GM23338 (cell line): ENCODE data around the gene ZMYM5. TPM values are rescaled to one million over a fixed set of nuclear protein-coding genes. Genes with fewer than 3 reads are reported as not detected.

Source experiments
- ATAC-seq: fragments of 200-7000 bp; cut with Tn5 transposase; 3 replicates; pipeline ENCODE4 v1.9.1; 2020
- DNase-seq: peaks from one replicate; pipeline ENCODE4 v3.0.0-alpha.2; 2015; ENCODE audit warnings: low spot score
- H2AFZ ChIP-seq: fragments of 200-600 bp; sonication (generic); 2 replicates; pipeline ENCODE4 v1.8.0; 2016; ENCODE audit warnings: antibody characterized with exemption, mild to moderate bottlenecking, moderate library complexity
- H3F3A ChIP-seq: fragments of 200-600 bp; sonication (generic); replicated peaks from 2 replicates; pipeline ENCODE4 v1.8.0; 2017; ENCODE audit warnings: antibody characterized with exemption, mixed run types, low read depth
- H3K27ac ChIP-seq: fragments of 200-600 bp; sonication (generic); 2 replicates; pipeline ENCODE4 v1.6.1; 2016; ENCODE audit warnings: low read depth
- H3K27me3 ChIP-seq: fragments of 200-600 bp; sonication (generic); 2 replicates; pipeline ENCODE4 v1.8.0; 2016; ENCODE audit warnings: mild to moderate bottlenecking, mixed run types, moderate library complexity; ENCODE audit not compliant: insufficient read depth
- H3K36me3 ChIP-seq: fragments of 200-600 bp; sonication (generic); 2 replicates; pipeline ENCODE4 v1.8.0; 2016; ENCODE audit warnings: mild to moderate bottlenecking; ENCODE audit not compliant: insufficient read depth
- H3K4me1 ChIP-seq: fragments of 200-600 bp; sonication (generic); 2 replicates; pipeline ENCODE4 v1.8.0; 2016; ENCODE audit warnings: mild to moderate bottlenecking, moderate library complexity; ENCODE audit not compliant: insufficient read depth
- H3K4me2 ChIP-seq: fragments of 200-600 bp; sonication (generic); 2 replicates; pipeline ENCODE4 v1.7.1; 2017; ENCODE audit warnings: mixed run types
- H3K4me3 ChIP-seq: fragments of 200-600 bp; sonication (generic); 2 replicates; pipeline ENCODE4 v1.6.1; 2016; ENCODE audit warnings: mixed run types
- H3K79me2 ChIP-seq: fragments of 200-600 bp; sonication (generic); replicated peaks from 2 replicates; pipeline ENCODE4 v1.8.0; 2017; ENCODE audit warnings: mild to moderate bottlenecking; ENCODE audit not compliant: insufficient read depth
- H3K9me2 ChIP-seq: fragments of 200-600 bp; sonication (generic); 2 replicates; pipeline ENCODE4 v1.8.0; 2017; ENCODE audit not compliant: insufficient read depth
- H4K20me1 ChIP-seq: fragments of 200-600 bp; sonication (generic); replicated peaks from 2 replicates; pipeline ENCODE4 v1.8.0; 2017; ENCODE audit warnings: mild to moderate bottlenecking; ENCODE audit not compliant: insufficient read depth
- H3K27ac Mint-ChIP-seq: 2 replicates; pipeline ENCODE4 v1.8.0; 2020; ENCODE audit warnings: inconsistent platforms, mild to moderate bottlenecking, moderate library complexity, mixed read lengths
- H3K27me3 Mint-ChIP-seq: 3 replicates; pipeline ENCODE4 v1.8.0; 2022; ENCODE audit warnings: low read depth, mild to moderate bottlenecking, moderate library complexity, mixed read lengths, inconsistent platforms; ENCODE audit not compliant: insufficient read depth, poor library complexity
- H3K36me3 Mint-ChIP-seq: 3 replicates; pipeline ENCODE4 v1.8.0; 2021; ENCODE audit warnings: low read depth, mild to moderate bottlenecking, inconsistent platforms, moderate library complexity, mixed read lengths
- H3K4me1 Mint-ChIP-seq: 3 replicates; pipeline ENCODE4 v1.8.0; 2020; ENCODE audit warnings: mild to moderate bottlenecking, inconsistent platforms, mixed read lengths
- H3K4me3 Mint-ChIP-seq: 3 replicates; pipeline ENCODE4 v1.8.0; 2021; ENCODE audit warnings: moderate library complexity, mild to moderate bottlenecking, inconsistent platforms, mixed read lengths
- H3K9me3 Mint-ChIP-seq: 3 replicates; pipeline ENCODE4 v1.8.0; 2020; ENCODE audit warnings: moderate library complexity, mild to moderate bottlenecking, inconsistent platforms, mixed read lengths
- JUNB ChIP-seq: IDR thresholded peaks from one replicate; pipeline ENCODE4 v1.6.1; 2016; ENCODE audit warnings: antibody characterized with exemption; ENCODE audit not compliant: unreplicated experiment
- NANOG ChIP-seq: IDR thresholded peaks from 2 replicates; pipeline ENCODE4 v1.6.1; 2016; ENCODE audit warnings: antibody characterized with exemption, borderline replicate concordance
- POLR2AphosphoS5 ChIP-seq: IDR thresholded peaks from 2 replicates; pipeline ENCODE4 v1.6.1; 2016; ENCODE audit warnings: antibody characterized with exemption, low read depth
- STAT1 ChIP-seq: IDR thresholded peaks from one replicate; pipeline ENCODE4 v1.6.1; 2016; ENCODE audit warnings: antibody characterized with exemption; ENCODE audit not compliant: unreplicated experiment
- ZNF114 ChIP-seq: fragments of 250-450 bp; sonication (Bioruptor Pico); IDR thresholded peaks from 2 replicates; pipeline ENCODE4 v1.5.0; 2020; ENCODE audit warnings: mild to moderate bottlenecking, moderate library complexity
- ZNF331 ChIP-seq: fragments of 250-450 bp; sonication (Bioruptor Pico); IDR thresholded peaks from 2 replicates; pipeline ENCODE4 v1.5.0; 2020; ENCODE audit warnings: low read depth, mild to moderate bottlenecking, moderate library complexity
- polyA plus RNA-seq: library from polyadenylated mRNA; unstranded; fragments of >200 nt; fragmentation: Nextera tagmentation; extraction: Ambion mirVana; gene quantifications from 2 replicates; pipeline ENCODE4 v1.2.1, GENCODE V29; 2016
- total RNA-seq: library from RNA; depleted of rRNA; stranded (reverse); fragments of >200 nt; shearing (Covaris generic); gene quantifications from 2 replicates; pipeline ENCODE4 v1.2.3, GENCODE V29; 2014
- TF ChIP-seq, protein P1 (sequence below): IDR thresholded peaks from one replicate; pipeline ENCODE4 v1.6.1; 2018; ENCODE audit warnings: antibody characterized with exemption; ENCODE audit not compliant: unreplicated experiment
- TF ChIP-seq, protein P2 (sequence below), 2 experiments: fragments of 200-600 bp in 1 of 2; sonication (generic) in 1 of 2; conservative IDR thresholded peaks; 2 replicates each; pipeline versions ENCODE4 v1.5.1 to v1.6.1; 2016 to 2017; ENCODE audit warnings: antibody characterized with exemption in 2 of 2, low read depth in 2 of 2, mild to moderate bottlenecking in 2 of 2, moderate library complexity in 1 of 2
- TF ChIP-seq, protein P3 (sequence below): IDR thresholded peaks from 2 replicates; pipeline ENCODE4 v1.6.1; 2016; ENCODE audit warnings: antibody characterized with exemption

Gene ZMYM5
- total and polyA plus RNA-seq, 2 experiments from 2014 or later = 11.2 to 17.2 TPM

DNA sequence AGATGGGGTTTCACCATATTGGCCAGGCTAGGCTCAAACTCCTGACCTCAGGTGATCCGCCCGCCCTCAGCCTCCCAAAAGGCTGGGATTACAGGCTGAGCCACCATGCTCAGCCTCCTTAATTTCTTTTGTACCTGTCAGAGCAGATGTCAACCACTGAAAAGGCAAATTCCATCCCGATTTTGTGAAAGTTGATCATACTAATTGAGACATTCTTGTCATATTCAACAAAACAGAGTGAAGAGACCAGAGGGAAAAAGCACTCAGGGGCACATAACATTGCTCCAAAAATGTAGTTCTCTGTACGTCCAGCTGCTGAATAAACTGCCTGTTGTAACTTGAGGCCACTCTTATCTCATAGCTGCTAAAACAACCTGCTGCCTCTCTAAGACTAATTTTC is 53.3 kb downstream of the ZMYM5 start (continued):
- TF ChIP-seq, protein P1, sequence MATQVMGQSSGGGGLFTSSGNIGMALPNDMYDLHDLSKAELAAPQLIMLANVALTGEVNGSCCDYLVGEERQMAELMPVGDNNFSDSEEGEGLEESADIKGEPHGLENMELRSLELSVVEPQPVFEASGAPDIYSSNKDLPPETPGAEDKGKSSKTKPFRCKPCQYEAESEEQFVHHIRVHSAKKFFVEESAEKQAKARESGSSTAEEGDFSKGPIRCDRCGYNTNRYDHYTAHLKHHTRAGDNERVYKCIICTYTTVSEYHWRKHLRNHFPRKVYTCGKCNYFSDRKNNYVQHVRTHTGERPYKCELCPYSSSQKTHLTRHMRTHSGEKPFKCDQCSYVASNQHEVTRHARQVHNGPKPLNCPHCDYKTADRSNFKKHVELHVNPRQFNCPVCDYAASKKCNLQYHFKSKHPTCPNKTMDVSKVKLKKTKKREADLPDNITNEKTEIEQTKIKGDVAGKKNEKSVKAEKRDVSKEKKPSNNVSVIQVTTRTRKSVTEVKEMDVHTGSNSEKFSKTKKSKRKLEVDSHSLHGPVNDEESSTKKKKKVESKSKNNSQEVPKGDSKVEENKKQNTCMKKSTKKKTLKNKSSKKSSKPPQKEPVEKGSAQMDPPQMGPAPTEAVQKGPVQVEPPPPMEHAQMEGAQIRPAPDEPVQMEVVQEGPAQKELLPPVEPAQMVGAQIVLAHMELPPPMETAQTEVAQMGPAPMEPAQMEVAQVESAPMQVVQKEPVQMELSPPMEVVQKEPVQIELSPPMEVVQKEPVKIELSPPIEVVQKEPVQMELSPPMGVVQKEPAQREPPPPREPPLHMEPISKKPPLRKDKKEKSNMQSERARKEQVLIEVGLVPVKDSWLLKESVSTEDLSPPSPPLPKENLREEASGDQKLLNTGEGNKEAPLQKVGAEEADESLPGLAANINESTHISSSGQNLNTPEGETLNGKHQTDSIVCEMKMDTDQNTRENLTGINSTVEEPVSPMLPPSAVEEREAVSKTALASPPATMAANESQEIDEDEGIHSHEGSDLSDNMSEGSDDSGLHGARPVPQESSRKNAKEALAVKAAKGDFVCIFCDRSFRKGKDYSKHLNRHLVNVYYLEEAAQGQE = no peak
- no peak for TF ChIP-seq POLR2AphosphoS5

DNA sequence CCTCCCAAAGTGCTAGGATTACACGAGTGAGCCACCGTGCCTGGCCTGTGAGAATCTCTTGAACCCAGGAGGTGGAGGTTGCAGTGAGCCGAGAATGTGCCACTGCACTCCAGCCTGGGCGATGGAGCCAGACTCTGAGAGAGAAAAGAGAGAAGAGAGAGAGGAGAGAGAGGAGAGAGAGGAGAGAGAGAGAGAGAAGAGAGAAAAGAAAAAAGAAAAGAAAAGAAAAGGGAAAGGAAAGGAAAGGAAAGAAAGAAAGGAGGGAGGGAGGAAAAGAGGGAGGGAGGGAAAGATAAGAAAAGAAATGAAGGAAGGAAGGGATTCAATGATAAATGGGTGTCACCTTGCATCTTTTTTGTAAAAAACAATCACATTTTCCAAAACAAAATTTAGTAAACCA is 57.7 kb downstream of the ZMYM5 start:
- Mint-ChIP-seq H3K4me1 (no peaks in the 10 kb centered on the region), H3K9me3 (0 out of 3 replicates have a peak, but pooled peaks cover 3% of the 10 kb centered on the region), H3K36me3 (no peaks in the 10 kb centered on the region), H3K27ac (no peak overlapping the region), H3K4me3 (no peak overlapping the region), H3K27me3 (no peaks in the 10 kb centered on the region)
- Histone ChIP-seq H3K4me3 (no peak overlapping the region), H3F3A (no peaks in the 10 kb centered on the region), H3K4me1 (no peaks in the 10 kb centered on the region), H3K36me3 (no peaks in the 10 kb centered on the region), H3K27ac (no peak overlapping the region), H3K4me2 (no peak overlapping the region), H3K27me3 (no peaks in the 10 kb centered on the region), H3K9me2 (no peaks in the 10 kb centered on the region), H4K20me1 (no peaks in the 10 kb centered on the region), H3K79me2 (no peaks in the 10 kb centered on the region), H2AFZ (no peak overlapping the region)
- TF ChIP-seq STAT1 = no peak
- no peak for TF ChIP-seq JUNB
- TF ChIP-seq ZNF114 = no peak
- TF ChIP-seq, protein P2, sequence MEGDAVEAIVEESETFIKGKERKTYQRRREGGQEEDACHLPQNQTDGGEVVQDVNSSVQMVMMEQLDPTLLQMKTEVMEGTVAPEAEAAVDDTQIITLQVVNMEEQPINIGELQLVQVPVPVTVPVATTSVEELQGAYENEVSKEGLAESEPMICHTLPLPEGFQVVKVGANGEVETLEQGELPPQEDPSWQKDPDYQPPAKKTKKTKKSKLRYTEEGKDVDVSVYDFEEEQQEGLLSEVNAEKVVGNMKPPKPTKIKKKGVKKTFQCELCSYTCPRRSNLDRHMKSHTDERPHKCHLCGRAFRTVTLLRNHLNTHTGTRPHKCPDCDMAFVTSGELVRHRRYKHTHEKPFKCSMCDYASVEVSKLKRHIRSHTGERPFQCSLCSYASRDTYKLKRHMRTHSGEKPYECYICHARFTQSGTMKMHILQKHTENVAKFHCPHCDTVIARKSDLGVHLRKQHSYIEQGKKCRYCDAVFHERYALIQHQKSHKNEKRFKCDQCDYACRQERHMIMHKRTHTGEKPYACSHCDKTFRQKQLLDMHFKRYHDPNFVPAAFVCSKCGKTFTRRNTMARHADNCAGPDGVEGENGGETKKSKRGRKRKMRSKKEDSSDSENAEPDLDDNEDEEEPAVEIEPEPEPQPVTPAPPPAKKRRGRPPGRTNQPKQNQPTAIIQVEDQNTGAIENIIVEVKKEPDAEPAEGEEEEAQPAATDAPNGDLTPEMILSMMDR (conservative IDR thresholded peaks at IDR 0.05; ENCODE audit: low read depth in 2 of 2) = no peak
- no peak for TF ChIP-seq ZNF331
- ATAC-seq = no peak
- no peak for DNase-seq

DNA sequence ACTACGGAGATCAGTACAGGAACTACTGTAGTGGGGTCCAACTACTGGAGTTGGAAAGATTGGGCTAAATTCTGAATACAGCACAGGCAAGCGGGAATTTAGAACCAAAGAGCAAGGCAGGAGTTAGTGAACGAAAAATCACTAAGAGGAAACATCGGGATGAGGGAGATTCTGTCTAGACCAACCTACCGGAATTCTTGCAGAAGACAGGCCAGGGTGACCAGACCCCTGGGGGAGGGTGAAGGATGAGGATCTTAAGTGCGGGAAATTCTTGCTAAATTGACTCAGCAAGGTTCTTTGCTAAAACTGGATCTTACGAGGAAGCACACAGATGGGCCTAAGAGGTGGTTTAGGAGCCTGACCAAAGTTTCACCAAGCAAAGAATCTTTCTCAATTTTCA is 67.5 kb downstream of the ZMYM5 start:
- Histone ChIP-seq H3K27ac (no peak overlapping the region; the same call in 1 of the 2 replicates), H2AFZ (no peak overlapping the region), H3K27me3 (no peaks in the 10 kb centered on the region), H3K9me2 (no peaks in the 10 kb centered on the region), H3K79me2 (no peaks in the 10 kb centered on the region), H3F3A (no peaks in the 10 kb centered on the region), H3K4me3 (no peak overlapping the region), H3K4me1 (0 out of 2 replicates have a peak, but pooled peaks cover 7% of the 10 kb centered on the region), H3K36me3 (no peaks in the 10 kb centered on the region), H3K4me2 (no peak overlapping the region), H4K20me1 (no peaks in the 10 kb centered on the region)
- Mint-ChIP-seq H3K27ac (no peak overlapping the region; the same call in 1 of the 2 replicates), H3K36me3 (no peaks in the 10 kb centered on the region), H3K9me3 (no peaks in the 10 kb centered on the region; the same call in 2 of the 3 replicates), H3K4me3 (no peak overlapping the region), H3K4me1 (peaks cover 7% of the 10 kb centered on the region; the same call in 2 of the 3 replicates), H3K27me3 (peaks cover 3% of the 10 kb centered on the region)
- DNase-seq = no peak
- no peak for ATAC-seq
- TF ChIP-seq, protein P2 (conservative IDR thresholded peaks at IDR 0.05; ENCODE audit: low read depth in 2 of 2) = no peak
- TF ChIP-seq JUNB (no peak), STAT1 (no peak), ZNF114 (no peak), NANOG (no peak)
- TF ChIP-seq, protein P3, sequence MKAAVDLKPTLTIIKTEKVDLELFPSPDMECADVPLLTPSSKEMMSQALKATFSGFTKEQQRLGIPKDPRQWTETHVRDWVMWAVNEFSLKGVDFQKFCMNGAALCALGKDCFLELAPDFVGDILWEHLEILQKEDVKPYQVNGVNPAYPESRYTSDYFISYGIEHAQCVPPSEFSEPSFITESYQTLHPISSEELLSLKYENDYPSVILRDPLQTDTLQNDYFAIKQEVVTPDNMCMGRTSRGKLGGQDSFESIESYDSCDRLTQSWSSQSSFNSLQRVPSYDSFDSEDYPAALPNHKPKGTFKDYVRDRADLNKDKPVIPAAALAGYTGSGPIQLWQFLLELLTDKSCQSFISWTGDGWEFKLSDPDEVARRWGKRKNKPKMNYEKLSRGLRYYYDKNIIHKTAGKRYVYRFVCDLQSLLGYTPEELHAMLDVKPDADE = no peak
